ENCODE data around the gene JAG1. TPM values are rescaled to one million over a fixed set of nuclear protein-coding genes. Genes with fewer than 3 reads are reported as not detected.

The JAG1 gene
- total RNA-seq, 1 experiment from 2014 or later = 45.2 TPM

DNA sequence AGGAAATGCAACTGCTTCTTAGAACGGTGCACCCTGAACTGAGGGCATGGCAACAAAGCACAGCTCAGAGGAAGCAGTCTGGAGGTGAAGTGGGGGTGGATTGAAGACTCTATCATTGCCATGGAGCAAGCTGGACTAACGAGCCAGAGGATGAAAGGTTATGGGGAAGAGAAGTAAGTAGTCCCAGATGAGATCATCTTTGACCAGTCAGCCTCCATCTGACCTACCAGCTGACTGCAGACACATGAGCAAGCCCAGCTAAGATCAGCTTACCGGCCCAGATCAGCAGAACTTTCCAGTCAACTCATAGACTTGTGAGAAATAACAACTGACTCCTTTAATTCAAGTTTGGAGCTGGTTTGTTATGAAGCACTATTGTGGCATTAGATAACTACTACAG is 9.1 kb upstream of the JAG1 start (continued):
- TF ChIP-seq NR2C2 (CRISPR knock-in tag; IDR thresholded peaks at IDR 0.05) (no peak), ZNF317 (CRISPR knock-in tag; IDR thresholded peaks at IDR 0.05; ENCODE audit: borderline replicate concordance, low read depth) (no peak)
- TF ChIP-seq, protein P1, sequence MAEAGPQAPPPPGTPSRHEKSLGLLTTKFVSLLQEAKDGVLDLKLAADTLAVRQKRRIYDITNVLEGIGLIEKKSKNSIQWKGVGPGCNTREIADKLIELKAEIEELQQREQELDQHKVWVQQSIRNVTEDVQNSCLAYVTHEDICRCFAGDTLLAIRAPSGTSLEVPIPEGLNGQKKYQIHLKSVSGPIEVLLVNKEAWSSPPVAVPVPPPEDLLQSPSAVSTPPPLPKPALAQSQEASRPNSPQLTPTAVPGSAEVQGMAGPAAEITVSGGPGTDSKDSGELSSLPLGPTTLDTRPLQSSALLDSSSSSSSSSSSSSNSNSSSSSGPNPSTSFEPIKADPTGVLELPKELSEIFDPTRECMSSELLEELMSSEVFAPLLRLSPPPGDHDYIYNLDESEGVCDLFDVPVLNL (CRISPR knock-in tag; IDR thresholded peaks at IDR 0.05; ENCODE audit: borderline replicate concordance, low read depth) = no peak

DNA sequence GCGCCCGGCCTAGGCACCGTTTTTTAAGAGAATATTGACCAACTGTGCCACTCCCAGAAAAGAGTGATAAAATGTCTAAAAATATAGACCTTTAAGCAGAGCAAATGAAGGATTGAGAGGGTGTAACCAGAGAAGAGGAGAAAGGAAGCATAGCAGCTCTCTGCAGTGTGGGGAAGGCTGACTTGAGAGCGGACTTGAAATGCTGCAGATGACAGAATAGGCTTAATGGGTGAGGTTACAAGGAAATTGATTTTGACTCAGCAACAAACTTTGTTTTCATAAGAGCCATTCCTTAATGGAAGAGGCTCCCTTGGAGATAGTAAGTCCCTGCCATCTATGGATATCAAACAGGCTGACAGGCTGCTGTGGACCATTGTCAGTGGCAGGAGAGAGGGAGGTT is 7.7 kb upstream of the JAG1 start:
- Mint-ChIP-seq H3K27ac (no peak overlapping the region), H3K27me3 (ENCODE audit: low read depth) (no peaks in the 10 kb centered on the region), H3K9me3 (no peaks in the 10 kb centered on the region), H3K4me1 (peaks cover 10% of the 10 kb centered on the region; the same call in 1 of the 2 replicates), H3K4me3 (no peak overlapping the region), H3K36me3 (no peaks in the 10 kb centered on the region)
- ATAC-seq = no peak
- ChIA-PET CTCF (no interaction called here), POLR2A (no interaction called here)
- DNase-seq (ENCODE audit: low spot score) = no peak
- no peak for TF ChIP-seq FOXP1 (CRISPR knock-in tag; IDR thresholded peaks at IDR 0.05; ENCODE audit: borderline replicate concordance)
- TF ChIP-seq PRRX2 (CRISPR knock-in tag; IDR thresholded peaks at IDR 0.05) = no peak
- no peak for TF ChIP-seq NFYB (CRISPR knock-in tag; conservative IDR thresholded peaks at IDR 0.05; ENCODE audit: low read depth)
- TF ChIP-seq JUN (CRISPR knock-in tag; IDR thresholded peaks at IDR 0.05) = no peak
- TF ChIP-seq ZNF532 (CRISPR knock-in tag; IDR thresholded peaks at IDR 0.05; ENCODE audit: borderline replicate concordance) = no peak
- TF ChIP-seq, protein P2, sequence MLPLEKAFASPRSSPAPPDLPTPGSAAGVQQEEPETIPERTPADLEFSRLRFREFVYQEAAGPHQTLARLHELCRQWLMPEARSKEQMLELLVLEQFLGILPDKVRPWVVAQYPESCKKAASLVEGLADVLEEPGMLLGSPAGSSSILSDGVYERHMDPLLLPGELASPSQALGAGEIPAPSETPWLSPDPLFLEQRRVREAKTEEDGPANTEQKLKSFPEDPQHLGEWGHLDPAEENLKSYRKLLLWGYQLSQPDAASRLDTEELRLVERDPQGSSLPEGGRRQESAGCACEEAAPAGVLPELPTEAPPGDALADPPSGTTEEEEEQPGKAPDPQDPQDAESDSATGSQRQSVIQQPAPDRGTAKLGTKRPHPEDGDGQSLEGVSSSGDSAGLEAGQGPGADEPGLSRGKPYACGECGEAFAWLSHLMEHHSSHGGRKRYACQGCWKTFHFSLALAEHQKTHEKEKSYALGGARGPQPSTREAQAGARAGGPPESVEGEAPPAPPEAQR (CRISPR knock-in tag; IDR thresholded peaks at IDR 0.05) = no peak
- TF ChIP-seq IRF1 (CRISPR knock-in tag; IDR thresholded peaks at IDR 0.05) = no peak
- TF ChIP-seq, protein P3, sequence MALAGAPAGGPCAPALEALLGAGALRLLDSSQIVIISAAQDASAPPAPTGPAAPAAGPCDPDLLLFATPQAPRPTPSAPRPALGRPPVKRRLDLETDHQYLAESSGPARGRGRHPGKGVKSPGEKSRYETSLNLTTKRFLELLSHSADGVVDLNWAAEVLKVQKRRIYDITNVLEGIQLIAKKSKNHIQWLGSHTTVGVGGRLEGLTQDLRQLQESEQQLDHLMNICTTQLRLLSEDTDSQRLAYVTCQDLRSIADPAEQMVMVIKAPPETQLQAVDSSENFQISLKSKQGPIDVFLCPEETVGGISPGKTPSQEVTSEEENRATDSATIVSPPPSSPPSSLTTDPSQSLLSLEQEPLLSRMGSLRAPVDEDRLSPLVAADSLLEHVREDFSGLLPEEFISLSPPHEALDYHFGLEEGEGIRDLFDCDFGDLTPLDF (CRISPR knock-in tag; IDR thresholded peaks at IDR 0.05) = no peak
- TF ChIP-seq MYBL2 (CRISPR knock-in tag; IDR thresholded peaks at IDR 0.05) = no peak
- no peak for TF ChIP-seq ESRRA (CRISPR knock-in tag; IDR thresholded peaks at IDR 0.05; ENCODE audit: borderline replicate concordance)
- TF ChIP-seq ZNF138 (CRISPR knock-in tag; conservative IDR thresholded peaks at IDR 0.05) = no peak
- no peak for TF ChIP-seq CREB1 (CRISPR knock-in tag; IDR thresholded peaks at IDR 0.05)

DNA sequence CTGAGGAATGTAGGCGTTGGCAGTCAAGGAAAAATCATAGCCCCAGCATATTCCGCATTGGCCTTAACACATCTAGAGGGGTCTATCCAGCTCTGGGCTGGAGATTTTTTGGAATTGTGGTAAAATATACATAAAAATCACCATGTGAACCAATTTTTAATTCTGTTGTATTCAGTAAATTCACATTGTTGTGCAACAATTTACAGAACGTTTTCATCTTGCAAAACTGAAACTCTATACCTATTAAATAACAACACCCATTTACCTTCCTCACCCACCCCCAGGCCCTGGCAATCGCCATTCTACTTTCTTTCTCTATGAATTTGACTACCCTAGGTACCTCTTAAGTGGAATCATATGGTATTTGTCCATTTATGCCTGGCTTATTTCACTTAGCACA is 6.8 kb upstream of the JAG1 start:
- TF ChIP-seq JAZF1 (CRISPR knock-in tag; IDR thresholded peaks at IDR 0.05) = no peak
- Mint-ChIP-seq H3K36me3 (no peaks in the 10 kb centered on the region), H3K4me1 (peaks cover 15% of the 10 kb centered on the region), H3K27me3 (ENCODE audit: low read depth) (no peaks in the 10 kb centered on the region), H3K4me3 (no peak overlapping the region), H3K9me3 (no peaks in the 10 kb centered on the region), H3K27ac (no peak overlapping the region)
- ATAC-seq (no peak), DNase-seq (ENCODE audit: low spot score) (no peak)
- POLR2A ChIA-PET = no interaction called here
- CTCF ChIA-PET = no interaction called here
